GM19452 (cell line): ENCODE data around the gene MAVS.
"Not testable (repeated sequence)": the region's sequence is repeated elsewhere in the genome, so short reads cannot be mapped to it uniquely, and the experiment has no call there.

Source experiments
- ATAC-seq: cut with Tn5 transposase; IDR thresholded peaks from one replicate; pipeline ENCODE4 v1.9.1; 2021; ENCODE audit not compliant: unreplicated experiment

MAVS gene

DNA sequence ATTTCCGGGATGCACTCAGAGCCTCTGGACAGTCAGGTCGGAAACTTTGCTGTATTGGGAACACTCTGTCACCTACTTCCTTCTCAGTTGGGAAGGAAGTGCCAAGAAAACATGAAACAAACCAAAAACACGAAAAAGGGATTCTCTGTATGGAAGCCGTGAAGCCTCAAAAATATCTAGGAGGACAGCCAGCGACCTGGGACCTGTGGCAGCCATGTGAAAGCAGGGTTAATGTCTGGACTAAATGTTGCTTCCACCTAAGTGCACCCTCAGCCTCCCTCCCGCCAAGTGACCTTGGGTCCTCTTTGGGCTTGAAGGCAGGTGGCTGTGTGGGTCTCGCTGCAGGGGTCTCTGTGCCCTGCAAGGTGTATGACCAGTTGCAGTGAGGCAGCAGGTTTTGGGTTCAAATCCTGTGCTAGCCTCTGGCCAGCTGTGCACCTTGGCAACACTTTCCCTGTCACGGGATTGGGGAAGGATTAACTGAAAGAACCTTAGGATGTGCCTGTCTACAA, 851 bp downstream of the MAVS start:
- ATAC-seq = no peak

GRCh38 chr20:3848565-3848964, 1.9 kb downstream of the MAVS start:
- no peak for ATAC-seq

- ATAC-seq = no peak
These were observed 7.8 kb downstream of the MAVS start for GRCh38 chr20:3854462-3854871.

- no peak for ATAC-seq
These were observed 10.8 kb downstream of the MAVS start for GRCh38 chr20:3857405-3857804.

DNA sequence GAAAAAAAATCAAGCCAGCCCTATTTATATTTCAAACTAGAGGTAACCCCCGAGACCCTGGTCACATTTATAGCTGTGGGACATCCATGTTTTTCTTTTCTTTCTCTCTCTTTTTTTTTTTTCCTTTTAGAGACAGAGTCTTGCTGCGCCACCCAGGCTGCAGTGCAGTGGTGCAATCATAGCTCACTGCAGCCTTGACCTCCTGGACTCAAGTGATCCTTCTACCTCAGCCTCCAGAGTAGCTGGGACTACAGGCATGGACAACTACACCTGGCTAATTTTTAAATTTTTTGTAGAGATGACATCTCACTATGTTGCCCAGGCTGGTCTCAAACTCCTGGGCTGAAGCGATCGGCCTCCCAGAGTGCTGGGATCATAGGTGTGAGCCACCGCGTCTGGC, 12.1 kb downstream of the MAVS start:
- ATAC-seq = no peak

DNA sequence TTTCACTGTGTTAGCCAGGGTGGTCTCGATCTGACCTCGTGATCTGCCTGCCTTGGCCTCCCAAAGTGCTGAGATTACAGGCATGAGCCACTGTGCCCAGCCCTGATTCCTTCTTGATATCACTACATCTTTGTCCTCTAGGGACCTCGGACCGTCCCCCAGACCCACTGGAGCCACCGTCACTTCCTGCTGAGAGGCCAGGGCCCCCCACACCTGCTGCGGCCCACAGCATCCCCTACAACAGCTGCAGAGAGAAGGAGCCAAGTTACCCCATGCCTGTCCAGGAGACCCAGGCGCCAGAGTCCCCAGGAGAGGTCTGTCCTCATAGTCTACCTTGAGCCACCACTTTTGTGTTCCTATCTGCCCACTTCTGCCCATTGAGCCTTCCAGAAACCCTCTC, 14.6 kb downstream of the MAVS start:
- ATAC-seq = no peak

DNA sequence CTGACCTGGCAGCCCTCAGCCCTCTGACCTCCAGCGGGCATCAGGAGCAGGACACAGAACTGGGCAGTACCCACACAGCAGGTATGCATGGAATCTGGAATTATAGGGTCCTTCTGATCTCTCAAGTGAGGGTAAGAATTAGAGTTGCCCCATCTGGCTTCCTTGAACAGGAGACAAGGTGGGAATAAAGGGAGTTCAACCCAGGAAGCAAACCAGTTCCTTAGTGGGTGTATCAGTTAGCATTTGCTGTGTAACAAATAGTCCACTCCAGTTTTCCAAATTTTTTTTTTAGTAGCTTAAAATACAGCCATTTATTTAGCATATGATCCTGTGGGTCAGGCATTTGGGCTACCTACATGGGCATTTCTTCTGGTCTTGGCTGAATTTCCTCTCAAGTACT, 15.7 kb downstream of the MAVS start:
- no peak for ATAC-seq

DNA sequence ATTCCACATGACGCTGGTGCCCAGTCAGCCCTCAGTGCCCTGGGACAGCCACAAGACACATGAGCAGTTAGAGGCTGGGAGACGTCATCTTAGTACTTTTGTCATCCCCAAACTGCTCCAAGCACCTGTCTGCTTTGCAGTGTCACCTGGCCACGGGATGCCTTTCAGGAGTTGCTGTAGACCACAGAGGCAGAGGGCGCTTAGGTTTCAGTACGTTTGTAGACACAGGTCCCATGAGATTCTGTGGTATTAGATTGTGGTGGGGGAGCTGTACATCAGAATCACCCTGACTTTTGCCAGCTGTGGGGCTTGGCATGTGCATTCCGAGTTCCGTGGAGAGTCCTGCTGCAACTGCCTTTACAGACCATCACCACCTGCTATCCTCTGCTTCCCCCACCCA, 16.7 kb downstream of the MAVS start:
- no peak for ATAC-seq

GRCh38 chr20:3864518-3864917, 17.9 kb downstream of the MAVS start:
- no peak for ATAC-seq

- ATAC-seq = no peak
These were observed 18.7 kb downstream of the MAVS start for GRCh38 chr20:3865152-3865886.

DNA sequence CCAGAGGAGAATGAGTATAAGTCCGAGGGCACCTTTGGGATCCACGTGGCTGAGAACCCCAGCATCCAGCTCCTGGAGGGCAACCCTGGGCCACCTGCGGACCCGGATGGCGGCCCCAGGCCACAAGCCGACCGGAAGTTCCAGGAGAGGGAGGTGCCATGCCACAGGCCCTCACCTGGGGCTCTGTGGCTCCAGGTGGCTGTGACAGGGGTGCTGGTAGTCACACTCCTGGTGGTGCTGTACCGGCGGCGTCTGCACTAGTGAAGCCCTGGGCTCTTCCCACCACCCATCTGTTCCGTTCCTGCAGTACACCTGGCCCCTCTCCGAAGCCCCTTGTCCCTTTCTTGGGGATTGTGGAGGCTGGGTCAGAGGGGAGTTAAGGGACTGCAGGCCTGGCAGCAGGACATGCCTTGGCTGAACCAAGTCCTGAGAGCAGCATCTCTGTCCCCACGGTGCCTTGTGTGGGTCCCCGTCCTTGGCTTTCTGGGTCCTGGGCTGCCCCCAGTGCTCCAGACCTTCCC, 19.3 kb downstream of the MAVS start:
- no peak for ATAC-seq

DNA sequence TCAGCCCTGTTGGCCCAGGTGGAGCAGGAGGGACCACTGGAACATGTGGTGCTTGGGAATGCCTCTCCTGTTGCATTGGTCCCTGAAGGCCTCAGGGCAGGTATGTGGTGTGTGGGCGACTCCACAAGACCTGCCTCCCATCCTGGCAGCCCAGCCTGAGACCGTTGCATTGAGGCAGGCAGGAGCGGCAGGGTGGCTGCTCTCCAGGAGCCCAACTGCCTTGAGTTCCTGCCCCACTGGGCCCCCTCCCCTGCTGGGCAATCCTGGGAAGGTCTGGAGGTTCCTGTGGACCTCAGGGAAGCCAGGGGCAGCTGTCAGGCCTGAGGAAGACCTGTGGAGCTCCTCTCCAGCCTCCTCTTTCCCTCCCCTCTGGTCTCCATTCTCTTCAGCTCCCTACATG, 19.8 kb downstream of the MAVS start:
- no peak for ATAC-seq

- no peak for ATAC-seq
These were observed 21.2 kb downstream of the MAVS start for GRCh38 chr20:3867802-3868201.

- no peak for ATAC-seq
These were observed 23.4 kb downstream of the MAVS start for GRCh38 chr20:3869839-3870634.

DNA sequence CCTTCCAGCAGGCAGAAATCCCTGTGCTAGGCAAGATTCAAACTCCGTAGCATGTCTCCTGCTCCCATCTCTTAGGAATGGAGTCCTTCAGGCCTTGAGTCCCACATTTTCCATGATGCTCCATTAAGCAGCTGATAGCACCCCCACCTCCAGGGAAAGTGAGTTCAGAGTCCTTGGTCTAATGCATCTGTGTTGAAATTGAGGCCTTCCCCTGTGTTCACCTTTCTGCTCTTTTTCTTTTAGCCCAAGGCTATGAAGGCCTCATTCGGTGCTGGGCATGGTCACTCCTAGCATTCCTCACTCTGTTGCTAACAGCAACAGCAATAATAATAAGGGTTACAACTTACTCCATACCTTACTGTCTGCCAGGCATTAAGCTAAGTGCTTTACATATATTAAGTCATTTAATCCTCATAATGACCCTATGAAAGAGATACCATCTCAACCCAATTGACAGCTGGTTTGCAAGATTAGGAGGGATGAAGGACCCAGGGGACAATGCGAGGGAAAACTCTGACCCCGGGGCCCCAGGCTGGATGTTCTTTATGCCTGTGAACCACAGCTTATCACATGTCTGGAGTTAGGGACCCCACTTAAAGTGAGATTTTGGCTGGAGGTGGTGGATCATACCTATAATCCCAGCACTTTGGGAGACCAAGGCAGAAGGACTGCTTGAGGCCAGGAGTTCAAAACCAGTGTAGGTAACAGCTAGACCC, 25.1 kb downstream of the MAVS start:
- ATAC-seq = no peak

GRCh38 chr20:3873507-3873906, 26.9 kb downstream of the MAVS start:
- ATAC-seq = no peak

- ATAC-seq = no peak
These were observed 27.7 kb downstream of the MAVS start for GRCh38 chr20:3874194-3874844.

DNA sequence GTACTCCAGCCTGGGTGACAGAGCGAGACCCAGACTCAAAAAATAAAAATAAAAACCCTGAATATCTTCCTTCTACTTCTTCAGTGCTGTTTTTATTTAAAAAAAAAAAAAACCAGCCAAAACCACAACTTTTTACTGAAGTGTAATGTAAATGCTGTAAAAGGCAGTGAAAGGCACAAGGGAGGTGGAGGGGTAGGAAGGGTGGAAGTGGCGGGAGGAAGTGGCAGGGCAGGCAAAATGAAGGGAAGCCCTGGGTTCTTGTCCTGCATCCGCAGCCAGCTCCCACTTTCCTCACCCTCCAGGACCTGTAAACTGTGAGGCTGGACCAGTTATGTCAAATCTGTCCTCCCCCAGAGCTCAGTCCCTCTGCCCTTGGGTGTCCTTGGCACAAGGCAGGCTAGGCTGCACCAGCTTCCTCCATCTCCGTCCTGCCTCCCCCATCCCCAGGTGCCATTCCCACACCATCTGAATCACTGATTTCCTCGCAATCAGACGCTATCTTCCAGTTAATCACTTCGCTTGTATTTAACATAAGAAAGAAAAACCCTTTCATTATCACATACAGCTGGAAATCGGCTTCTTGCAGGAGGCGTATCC, 28.8 kb downstream of the MAVS start:
- no peak for ATAC-seq

DNA sequence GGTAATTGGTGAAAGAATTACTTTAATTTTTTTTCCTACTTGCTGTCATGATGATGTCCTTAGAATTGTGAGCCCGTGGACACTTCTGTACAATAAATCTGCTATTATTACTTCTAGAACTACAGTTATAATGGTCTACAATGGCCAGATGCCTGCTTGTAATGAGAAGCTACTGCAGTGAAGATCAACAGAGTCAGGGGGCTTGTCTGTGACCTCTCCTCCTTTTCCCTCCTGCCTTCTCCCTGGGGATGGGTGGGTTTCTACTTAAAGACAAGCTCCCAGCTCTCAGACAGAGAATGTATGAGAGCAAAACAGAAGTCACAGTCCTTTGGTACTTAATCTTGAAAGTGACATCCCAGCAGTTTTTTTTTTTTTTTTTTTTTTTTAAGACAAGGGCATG, 29.4 kb downstream of the MAVS start:
- no peak for ATAC-seq

DNA sequence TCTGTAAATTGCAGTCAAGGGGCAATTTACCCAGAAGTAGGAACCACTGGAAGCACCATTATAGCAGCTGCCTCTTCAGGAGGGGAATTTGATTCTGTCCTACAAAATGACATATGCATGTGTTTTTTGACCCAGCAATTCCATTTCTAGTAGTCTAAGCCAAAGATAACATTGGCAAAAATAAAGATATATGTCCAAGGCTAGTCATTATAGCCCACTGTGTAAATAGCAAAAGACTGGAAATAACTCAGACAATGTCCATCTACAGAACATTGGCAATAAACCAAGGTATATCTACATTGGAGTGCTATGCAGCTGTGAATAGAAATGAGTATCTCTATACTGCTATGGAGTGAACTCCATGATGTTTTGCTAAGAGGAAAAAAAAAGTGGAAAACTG, 30.0 kb downstream of the MAVS start:
- ATAC-seq = no peak

DNA sequence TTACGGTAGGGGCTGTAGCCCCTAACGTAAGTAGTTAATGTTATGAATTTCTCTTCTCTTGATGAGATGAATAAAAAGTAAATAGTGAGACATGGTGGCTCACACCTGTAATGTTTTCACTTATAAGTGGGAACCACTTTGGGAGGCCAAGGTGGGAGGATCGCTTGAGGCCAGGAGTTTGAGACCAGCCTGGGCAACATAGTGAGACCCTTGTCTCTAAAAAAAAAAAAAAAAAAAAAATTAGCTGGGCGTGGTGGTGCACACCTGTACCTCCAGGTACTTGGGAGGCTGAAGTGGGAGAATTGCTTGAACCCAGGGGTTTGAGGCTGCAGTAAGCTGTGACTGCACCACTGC, 32.3 kb downstream of the MAVS start:
- ATAC-seq = not testable (repeated sequence)
